Measurements from ENCODE around the gene MAGEF1.
"Not testable (repeated sequence)": the region's sequence is repeated elsewhere in the genome, so short reads cannot be mapped to it uniquely, and the experiment has no call there.

MAGEF1 gene

DNA sequence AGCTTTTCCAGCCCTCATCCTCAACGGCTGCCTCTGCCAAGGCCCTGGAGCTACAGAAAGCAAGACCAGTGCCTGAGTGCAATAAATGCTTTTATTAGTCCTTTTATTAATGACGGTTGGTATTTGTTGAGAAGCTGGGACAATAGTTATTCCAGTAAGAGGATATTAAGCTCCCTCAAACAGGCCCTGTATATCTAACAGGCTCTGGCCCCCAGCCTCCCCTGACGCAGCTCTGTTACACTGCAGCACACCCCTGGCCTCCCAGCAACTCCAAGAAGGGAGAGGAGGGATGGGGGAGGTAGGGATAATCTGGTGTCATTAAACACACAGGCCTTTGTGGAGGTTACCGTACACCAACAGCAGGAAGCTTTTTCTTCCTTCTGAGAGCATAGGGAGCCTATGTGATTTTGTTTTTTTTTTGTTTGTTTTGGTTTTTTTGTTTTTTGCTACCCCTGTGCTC lies 30.8 kb upstream of the MAGEF1 start:
- DNase-seq (ENCODE audit: low spot score) = no peak

GRCh38 chr3:184741798-184742675 lies 30.2 kb upstream of the MAGEF1 start:
- no peak for DNase-seq (ENCODE audit: low spot score)

- DNase-seq (ENCODE audit: low spot score) = no peak
Measured at GRCh38 chr3:184741259-184741556, 29.3 kb upstream of the MAGEF1 start.

- DNase-seq (ENCODE audit: low spot score) = no peak
Measured at GRCh38 chr3:184740509-184741258, 28.8 kb upstream of the MAGEF1 start.

- DNase-seq (ENCODE audit: low spot score) = no peak
Measured at GRCh38 chr3:184739594-184740505, 28.0 kb upstream of the MAGEF1 start.

GRCh38 chr3:184738982-184739381 lies 27.1 kb upstream of the MAGEF1 start:
- DNase-seq (ENCODE audit: low spot score) = no peak

- DNase-seq (ENCODE audit: low spot score) = no peak
Measured at GRCh38 chr3:184738506-184738890, 26.6 kb upstream of the MAGEF1 start.

- DNase-seq (ENCODE audit: low spot score) = no peak
Measured at GRCh38 chr3:184737641-184738505, 26.0 kb upstream of the MAGEF1 start.

DNA sequence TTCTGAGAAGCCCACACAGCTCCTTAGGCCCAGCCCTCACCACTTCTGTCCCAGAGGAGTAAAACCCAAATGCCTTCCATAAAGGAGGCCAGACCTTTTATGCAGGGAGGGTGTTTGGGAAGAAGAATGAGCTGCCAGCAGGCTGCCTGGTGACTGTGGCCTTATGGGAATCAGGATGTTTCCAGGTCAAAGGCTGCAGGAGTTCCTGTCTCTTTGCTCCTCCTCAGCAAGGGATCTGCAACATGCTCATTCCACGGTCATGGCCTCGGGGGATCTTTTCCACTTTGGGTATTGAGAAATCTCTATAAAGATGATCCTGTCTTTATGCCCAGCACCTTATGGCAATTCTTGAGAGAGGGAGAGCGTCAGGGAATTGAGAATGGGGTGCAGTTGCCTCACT lies 25.2 kb upstream of the MAGEF1 start:
- no peak for DNase-seq (ENCODE audit: low spot score)

- no peak for DNase-seq (ENCODE audit: low spot score)
Measured at GRCh38 chr3:184734903-184735701, 23.2 kb upstream of the MAGEF1 start.

DNA sequence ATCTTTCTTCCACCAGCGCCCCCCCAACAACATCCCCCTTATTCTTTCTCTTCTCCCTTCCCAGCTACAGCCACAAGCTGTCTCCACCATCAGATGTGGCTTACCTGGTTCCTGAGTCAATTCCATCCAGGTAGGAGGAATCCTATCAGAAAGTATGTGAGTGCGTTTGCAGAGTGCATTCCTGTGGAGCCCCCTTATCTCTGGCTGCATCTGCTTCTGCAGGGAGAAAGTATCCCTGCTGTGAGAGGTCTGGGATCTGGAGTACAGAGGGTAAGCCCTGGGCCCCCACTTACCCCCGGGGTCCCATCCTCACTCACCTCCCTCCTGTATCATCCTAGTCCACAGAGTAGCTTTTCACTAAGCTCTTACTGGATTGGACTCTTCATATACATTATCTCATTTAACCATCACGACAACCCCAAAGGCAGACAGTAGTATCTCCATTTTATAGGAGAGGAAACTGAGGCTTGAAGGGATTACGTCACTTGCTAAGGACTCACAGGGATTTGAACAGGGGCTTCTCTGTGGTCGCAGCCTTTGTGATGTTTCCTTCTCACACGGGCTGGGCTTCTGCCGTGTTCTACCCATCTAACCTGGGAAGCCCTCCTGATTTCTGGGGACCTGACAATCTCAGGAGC lies 22.2 kb upstream of the MAGEF1 start:
- DNase-seq (ENCODE audit: low spot score) = no peak

DNA sequence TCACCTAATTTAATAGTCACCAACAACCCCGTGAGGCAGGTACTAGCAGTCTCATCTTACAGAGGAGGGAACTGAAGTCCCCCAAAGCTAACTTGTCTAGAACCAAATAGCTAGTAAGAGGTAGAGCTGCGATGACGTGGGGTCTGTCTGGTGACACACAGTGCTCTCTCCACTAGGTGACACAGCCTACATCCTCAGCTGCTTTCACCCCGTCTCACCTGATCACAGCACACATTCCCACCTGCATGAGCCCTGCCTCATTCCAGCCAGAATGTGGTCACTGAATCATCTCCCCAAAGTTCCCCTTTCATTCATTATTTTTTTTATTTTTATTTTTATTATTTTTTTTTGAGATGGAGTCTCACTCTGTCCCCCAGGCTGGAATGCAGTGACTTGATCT lies 21.3 kb upstream of the MAGEF1 start:
- DNase-seq (ENCODE audit: low spot score) = no peak

DNA sequence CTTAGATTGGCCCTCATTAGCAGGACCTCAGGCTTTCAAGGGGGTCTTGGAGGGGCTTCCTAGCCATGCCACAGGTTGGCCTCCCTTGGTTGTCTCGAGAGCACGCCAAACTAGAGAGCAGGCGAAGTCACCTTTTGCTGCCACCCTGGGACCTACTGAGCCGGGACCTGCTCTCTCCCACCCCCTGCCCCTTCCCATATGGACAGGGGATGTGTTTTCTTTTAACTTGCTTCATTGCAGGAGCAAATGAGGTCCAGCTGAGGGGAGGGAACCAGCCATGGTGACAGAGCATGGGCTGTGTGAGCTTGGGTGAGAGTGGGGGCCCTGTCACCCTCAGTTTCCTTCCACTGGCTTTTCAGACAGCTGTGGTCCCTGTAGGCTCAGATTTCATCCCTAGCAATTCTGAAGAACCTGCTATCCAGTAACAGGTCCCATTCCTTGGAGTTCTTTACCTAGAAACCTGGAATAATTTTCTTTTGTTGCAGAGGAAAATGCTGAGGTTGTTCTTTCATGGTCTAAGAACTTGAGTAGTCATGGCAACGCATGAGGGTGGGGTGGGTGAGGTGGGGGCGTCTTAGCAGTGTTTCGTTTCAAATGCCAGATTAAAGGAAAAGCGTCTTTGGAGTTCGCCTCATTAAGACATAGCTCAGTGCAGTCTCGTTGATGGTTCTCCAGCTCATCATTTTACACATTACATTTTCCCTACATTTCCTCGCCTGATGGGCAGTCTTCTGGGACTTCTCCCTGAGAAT lies 20.1 kb upstream of the MAGEF1 start:
- DNase-seq (ENCODE audit: low spot score) = no peak

- no peak for DNase-seq (ENCODE audit: low spot score)
Measured at GRCh38 chr3:184730924-184731323, 19.1 kb upstream of the MAGEF1 start.

DNA sequence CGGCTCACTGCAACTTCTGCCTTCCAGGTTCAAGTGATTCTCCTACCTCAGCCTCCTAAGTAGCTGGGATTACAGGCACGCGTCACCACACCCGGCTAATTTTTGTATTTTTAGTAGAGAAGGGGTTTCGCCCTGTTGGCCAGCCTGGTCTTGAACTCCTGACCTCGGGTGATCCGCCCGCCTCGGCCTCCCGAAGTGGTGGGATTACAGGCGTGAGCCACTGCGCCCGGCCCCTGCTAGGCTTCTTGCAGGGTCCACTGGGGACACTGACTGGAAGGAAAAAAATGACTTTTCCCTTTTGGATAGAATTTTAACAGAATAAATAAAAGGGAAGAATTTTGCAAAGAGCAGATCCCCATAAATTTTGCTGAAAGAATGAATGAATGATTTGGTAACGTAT lies 17.3 kb upstream of the MAGEF1 start:
- DNase-seq (ENCODE audit: low spot score) = not testable (repeated sequence)

GRCh38 chr3:184728010-184728527 lies 16.2 kb upstream of the MAGEF1 start:
- no peak for DNase-seq (ENCODE audit: low spot score)

DNA sequence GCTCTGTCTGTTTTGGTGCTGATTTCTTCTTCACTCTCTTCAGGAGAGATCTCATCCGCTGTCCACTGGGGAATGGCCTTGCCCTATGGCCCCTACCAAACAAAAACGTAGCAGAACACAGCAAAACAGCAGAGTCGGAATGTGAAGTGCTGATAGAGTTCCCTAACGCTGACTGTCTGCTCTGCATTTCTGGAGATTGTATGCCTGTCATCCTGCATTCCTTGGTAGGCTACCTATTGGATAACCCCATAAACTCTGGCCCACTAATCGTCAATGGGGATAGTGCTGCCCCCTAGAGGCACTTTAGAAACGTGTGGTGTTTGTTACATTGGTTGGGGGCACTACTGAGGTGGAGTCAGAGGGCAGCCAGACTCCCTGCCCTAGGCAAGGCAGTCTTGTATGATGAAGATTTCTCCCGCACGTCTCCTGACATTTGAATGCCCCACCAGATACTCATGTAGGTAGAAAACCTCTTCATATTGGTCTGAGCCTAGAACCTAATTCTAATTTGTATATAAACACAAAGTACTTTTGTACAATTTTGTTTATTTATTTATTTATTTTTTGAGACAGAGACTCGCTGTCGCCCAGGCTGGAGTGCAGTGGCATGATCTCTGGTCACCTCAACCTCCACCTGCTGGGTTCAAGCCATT lies 15.6 kb upstream of the MAGEF1 start:
- peak; percentile 75 for DNase-seq (ENCODE audit: low spot score)

DNA sequence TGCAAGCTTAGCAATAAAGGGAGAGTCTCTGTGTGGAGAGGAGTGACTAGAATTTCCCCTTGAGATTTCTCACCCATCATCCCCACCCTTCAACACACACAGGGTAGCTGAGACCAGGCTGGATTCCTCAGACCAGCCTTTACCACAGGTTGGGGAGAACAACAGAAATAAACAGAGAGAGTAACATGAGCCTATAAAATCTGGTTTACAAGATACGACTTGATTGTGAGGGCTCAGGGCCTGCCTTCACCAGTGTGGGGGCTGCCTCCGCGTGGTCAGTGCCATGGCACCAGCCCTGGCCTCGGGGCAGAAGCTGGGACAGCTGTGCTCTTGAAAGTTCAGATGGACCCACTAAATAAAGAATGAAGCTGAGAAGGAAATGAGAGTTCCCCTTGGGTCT lies 14.6 kb upstream of the MAGEF1 start:
- DNase-seq (ENCODE audit: low spot score) = no peak

Measured in HuH-7.5 (cell line).